Right atrium auricular region (tissue), 2 donors: ENCODE data around the gene SCGB1D4. TPM values are rescaled to one million over a fixed set of nuclear protein-coding genes. Genes with fewer than 3 reads are reported as not detected.

Experiments used
- DNase-seq: peaks from one replicate; pipeline ENCODE4 v3.0.0-alpha.2; 2019; ENCODE audit warnings: low spot score
- H3K27ac ChIP-seq, 2 donors: fragments of 200-600 bp; sonication (generic); 1 replicate in 1 of 2; 2 replicates in 1 of 2; pipeline ENCODE4 v1.5.1; 2016 to 2019
- H3K27me3 ChIP-seq, 2 donors: fragments of 200-600 bp; sonication (generic); one replicate each; pipeline versions ENCODE4 v1.5.1 to v1.6.0; 2017 to 2019
- H3K36me3 ChIP-seq: fragments of 200-600 bp; sonication (generic); one replicate; pipeline ENCODE4 v1.5.1; 2016
- H3K4me1 ChIP-seq, 2 donors: fragments of 200-600 bp; sonication (generic); one replicate each; pipeline versions ENCODE4 v1.5.1 to v1.6.0; 2017 to 2019
- H3K4me3 ChIP-seq, 2 donors: fragments of 200-600 bp; sonication (generic); 1 replicate in 1 of 2; 2 replicates in 1 of 2; pipeline ENCODE4 v1.5.1; 2017 to 2019; ENCODE audit warnings: mild to moderate bottlenecking in 1 of 2, moderate library complexity in 1 of 2
- H3K9me3 ChIP-seq, 2 donors: fragments of 200-600 bp; sonication (generic); one replicate each; pipeline ENCODE4 v1.5.1; 2019
- CTCF ChIP-seq, 2 donors: fragments of 200-600 bp; sonication (generic); IDR thresholded peaks; one replicate each; pipeline ENCODE4 v1.5.1; 2019; ENCODE audit warnings: antibody characterized with exemption in 2 of 2
- total RNA-seq, 2 donors: library from RNA; depleted of rRNA; stranded (reverse); fragments of >200 nt; gene quantifications; one replicate each; pipeline ENCODE4 v1.1.0, GENCODE V29; 2016

SCGB1D4 gene
- total RNA-seq, 2 donors from 2014 or later: not detected

- H3K27ac ChIP-seq: no peak overlapping the region
- H3K4me3 ChIP-seq: no peak overlapping the region
- H3K27me3 ChIP-seq: no peaks in the 10 kb centered on the region
- H3K9me3 ChIP-seq: no peaks in the 10 kb centered on the region
- H3K36me3 ChIP-seq: no peaks in the 10 kb centered on the region
- no peak for DNase-seq
- TF ChIP-seq CTCF (IDR thresholded peaks at IDR 0.05): peak in 1 of 2 donors; percentile 63
- no peaks in the 10 kb centered on the region for H3K4me1 ChIP-seq
Measured at GRCh38 chr11:62324731-62325556, 26.1 kb upstream of the SCGB1D4 start.

- Histone ChIP-seq H3K4me1 (no peaks in the 10 kb centered on the region), H3K27me3 (no peaks in the 10 kb centered on the region), H3K27ac (no peak overlapping the region), H3K36me3 (no peaks in the 10 kb centered on the region), H3K4me3 (no peak overlapping the region), H3K9me3 (no peaks in the 10 kb centered on the region)
- TF ChIP-seq CTCF (IDR thresholded peaks at IDR 0.05): no peak
- DNase-seq: no peak
Measured at GRCh38 chr11:62322524-62322923, 23.6 kb upstream of the SCGB1D4 start.

- Histone ChIP-seq H3K4me1 (no peaks in the 10 kb centered on the region), H3K27me3 (no peaks in the 10 kb centered on the region), H3K9me3 (no peaks in the 10 kb centered on the region), H3K4me3 (no peak overlapping the region), H3K27ac (no peak overlapping the region), H3K36me3 (no peaks in the 10 kb centered on the region)
- no peak for DNase-seq
- TF ChIP-seq CTCF (IDR thresholded peaks at IDR 0.05): no peak
Measured at GRCh38 chr11:62315431-62315830, 16.6 kb upstream of the SCGB1D4 start.

DNA sequence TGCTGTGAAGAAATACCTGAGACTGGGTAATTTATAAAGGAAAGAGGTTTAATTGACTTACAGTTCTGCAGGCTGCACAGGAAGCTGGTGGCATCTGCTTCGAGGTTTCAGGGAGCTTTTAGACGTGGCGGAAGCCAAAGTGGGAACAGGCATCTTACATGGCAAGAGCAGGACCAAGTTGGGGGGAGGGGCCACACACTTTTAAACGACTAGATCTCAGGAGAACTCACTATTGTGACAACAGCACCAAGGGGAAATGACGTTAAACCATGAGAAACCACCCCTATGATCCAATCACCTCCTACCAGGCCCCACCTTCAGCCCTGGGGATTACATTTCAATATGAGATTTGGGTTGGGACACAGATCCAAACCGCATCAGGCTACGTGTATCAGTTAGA lies 11.1 kb upstream of the SCGB1D4 start:
- Histone ChIP-seq H3K36me3 (no peaks in the 10 kb centered on the region), H3K4me3 (no peak overlapping the region), H3K4me1 (no peaks in the 10 kb centered on the region), H3K27ac (no peak overlapping the region), H3K27me3 (no peaks in the 10 kb centered on the region), H3K9me3 (peaks cover 0 to 9% of the 10 kb centered on the region in 2 donors)
- DNase-seq: no peak
- TF ChIP-seq CTCF (IDR thresholded peaks at IDR 0.05): no peak

DNA sequence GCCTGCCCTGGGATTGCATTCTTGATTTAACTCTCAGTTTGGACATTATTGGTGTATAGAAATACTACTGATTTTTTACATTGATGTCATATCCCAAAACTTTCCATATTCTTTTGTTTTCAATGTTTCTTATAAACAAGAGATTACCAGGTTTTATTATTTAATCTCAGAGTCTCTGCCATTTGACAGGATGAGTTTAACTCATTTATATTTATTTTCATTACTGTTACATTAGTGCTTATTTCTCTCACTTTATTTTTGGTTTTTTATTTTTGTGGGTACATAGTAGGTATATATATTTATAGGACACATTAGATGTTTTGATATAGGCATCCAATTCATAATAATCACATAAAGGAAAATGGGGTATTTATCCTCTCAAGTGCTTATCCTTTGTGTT lies 9.1 kb upstream of the SCGB1D4 start:
- H3K27ac ChIP-seq: no peak overlapping the region
- no peaks in the 10 kb centered on the region for H3K4me1 ChIP-seq
- no peak for DNase-seq
- no peak for TF ChIP-seq CTCF (IDR thresholded peaks at IDR 0.05)
- peaks cover 0 to 9% of the 10 kb centered on the region in 2 donors for H3K9me3 ChIP-seq
- no peaks in the 10 kb centered on the region for H3K36me3 ChIP-seq
- no peaks in the 10 kb centered on the region for H3K27me3 ChIP-seq
- no peak overlapping the region for H3K4me3 ChIP-seq

GRCh38 chr11:62306227-62306626 lies 7.4 kb upstream of the SCGB1D4 start:
- no peaks in the 10 kb centered on the region for H3K27me3 ChIP-seq
- no peak overlapping the region for H3K4me3 ChIP-seq
- H3K27ac ChIP-seq: no peak overlapping the region
- H3K9me3 ChIP-seq: peaks cover 0 to 9% of the 10 kb centered on the region in 2 donors
- no peaks in the 10 kb centered on the region for H3K36me3 ChIP-seq
- no peak for DNase-seq
- TF ChIP-seq CTCF (IDR thresholded peaks at IDR 0.05): no peak
- H3K4me1 ChIP-seq: no peaks in the 10 kb centered on the region
